Activated T-helper 1 cell treated with anti-CD3 and anti-CD28 coated beads, Interleukin-12 subunit alpha, Interleukin-12 subunit beta, Interleukin-2, Interleukin-4 antibody, amounts not matched to agents 30 ng/mL and 10 ng/mL and 1 ng/mL, durations not matched to agents 14 hours and 24 hours and 36 hours (primary cell): Measurements from ENCODE around the gene SUSD5. TPM values are rescaled to one million over a fixed set of nuclear protein-coding genes. Genes with fewer than 3 reads are reported as not detected.

Source experiments
- DNase-seq: peaks from one replicate; pipeline ENCODE4 v3.0.0; 2021; ENCODE audit warnings: low spot score
- H3K27ac Mint-ChIP-seq: one replicate; pipeline ENCODE4 v1.8.0; 2021; ENCODE audit warnings: mild to moderate bottlenecking, mixed read lengths
- H3K27me3 Mint-ChIP-seq: one replicate; pipeline ENCODE4 v1.8.0; 2022; ENCODE audit warnings: mild to moderate bottlenecking, moderate library complexity, mixed read lengths; ENCODE audit not compliant: insufficient read depth
- H3K36me3 Mint-ChIP-seq: one replicate; pipeline ENCODE4 v1.8.0; 2021; ENCODE audit warnings: low read depth, mixed read lengths
- H3K4me1 Mint-ChIP-seq: one replicate; pipeline ENCODE4 v1.8.0; 2021; ENCODE audit warnings: low read depth, mixed read lengths
- H3K4me3 Mint-ChIP-seq: one replicate; pipeline ENCODE4 v1.8.0; 2021; ENCODE audit warnings: mild to moderate bottlenecking, moderate library complexity, mixed read lengths
- H3K9me3 Mint-ChIP-seq: one replicate; pipeline ENCODE4 v1.8.0; 2021; ENCODE audit warnings: mixed read lengths
- intact Hi-C: fragments of 100-400 bp; cut with micrococcal nuclease; formaldehyde crosslinking; loops from one replicate; pipeline ENCODE4 v1.15.1; 2024
- total RNA-seq: library from RNA; stranded (reverse); gene quantifications from 2 replicates; pipeline ENCODE4 v1.2.3, GENCODE V29; 2022

Gene SUSD5
- total RNA-seq, 1 donor from 2014 or later = not detected

DNA sequence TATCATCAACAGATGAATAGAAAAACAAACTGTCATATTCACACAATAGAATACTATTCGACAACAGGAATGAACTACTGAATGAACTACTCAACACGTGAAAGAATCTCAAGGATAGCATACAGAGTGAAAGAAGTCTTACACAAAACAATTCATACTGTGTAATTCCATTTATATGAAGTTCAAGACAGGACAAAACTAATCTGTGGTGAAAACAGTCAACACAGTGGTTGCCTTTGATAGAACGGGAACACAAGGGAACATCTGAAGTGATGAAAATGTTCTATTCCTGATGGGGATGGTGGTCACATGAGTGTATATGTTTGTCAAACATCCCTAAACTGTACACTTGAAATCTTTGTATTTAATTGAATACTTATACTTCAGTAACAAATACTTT, 2.6 kb upstream of the SUSD5 start:
- no peak overlapping the region for H3K4me3 Mint-ChIP-seq

DNA sequence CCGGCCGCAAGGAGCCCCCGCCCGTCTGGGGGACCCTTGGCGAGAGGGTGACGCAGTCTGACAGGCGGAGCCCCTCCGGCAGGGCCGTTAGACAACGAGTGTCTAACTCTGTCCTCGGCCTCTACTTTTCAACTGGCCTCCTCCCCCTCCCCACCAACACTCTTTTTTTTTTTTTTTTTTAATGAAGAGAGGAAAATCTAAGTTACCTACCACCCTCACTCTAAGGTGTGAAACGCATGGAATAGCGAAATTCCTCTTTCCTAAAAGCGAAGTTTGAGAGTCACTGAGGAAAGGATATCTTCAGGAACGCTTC, 521 bp upstream of the SUSD5 start:
- no peak for DNase-seq
- no peak overlapping the region for H3K4me3 Mint-ChIP-seq

More for the DNA sequence above, 2.6 kb upstream of the SUSD5 start:
- H3K36me3 Mint-ChIP-seq = no peaks in the 10 kb centered on the region
- no peak for DNase-seq
- H3K27ac Mint-ChIP-seq = no peak overlapping the region
- H3K27me3 Mint-ChIP-seq = peaks cover 36% of the 10 kb centered on the region
- intact Hi-C loops = no loop called here
- H3K4me1 Mint-ChIP-seq = peaks cover 8% of the 10 kb centered on the region
- H3K9me3 Mint-ChIP-seq = no peaks in the 10 kb centered on the region

DNA sequence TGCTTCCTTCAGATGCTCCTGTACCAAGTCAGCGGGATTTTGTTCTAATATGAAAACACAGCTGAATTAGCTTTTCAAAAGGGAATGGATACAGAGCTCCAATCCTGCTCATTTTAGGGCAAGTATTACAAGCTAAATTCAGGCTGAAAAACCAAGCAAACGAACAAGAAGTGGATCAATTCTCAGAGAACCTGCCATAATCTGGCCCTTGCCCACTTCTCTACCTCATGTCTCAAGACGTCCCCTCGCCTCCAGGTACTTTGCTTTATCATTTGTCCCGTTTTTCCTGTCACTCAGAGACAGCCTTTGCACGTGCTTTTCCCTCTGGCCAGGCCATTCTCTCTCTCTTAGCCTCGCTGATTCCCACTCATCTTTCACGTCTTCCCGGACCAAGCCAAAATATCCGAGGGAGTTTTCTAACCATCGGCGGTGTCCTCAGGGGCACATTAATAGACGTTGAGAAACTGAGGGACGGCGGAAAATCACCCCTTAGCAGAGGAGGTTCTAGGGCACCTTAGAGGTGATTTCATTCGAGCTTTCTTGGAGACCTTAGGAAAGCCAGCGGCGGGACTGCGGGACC, 654 bp downstream of the SUSD5 start:
- Mint-ChIP-seq H3K27me3 (peaks cover 47% of the 10 kb centered on the region), H3K36me3 (no peaks in the 10 kb centered on the region), H3K9me3 (no peaks in the 10 kb centered on the region), H3K4me3 (no peak overlapping the region), H3K4me1 (peaks cover 8% of the 10 kb centered on the region), H3K27ac (no peak overlapping the region)
- DNase-seq = no peak
- intact Hi-C loops = loop anchor here (2.0 kb wide), 1 partner anchor 401 kb away; the partner anchor contains the start of gene TRIM71

More for the DNA sequence above, 521 bp upstream of the SUSD5 start:
- Mint-ChIP-seq H3K9me3 (no peaks in the 10 kb centered on the region), H3K27me3 (peaks cover 47% of the 10 kb centered on the region), H3K4me1 (peaks cover 8% of the 10 kb centered on the region), H3K27ac (no peak overlapping the region), H3K36me3 (no peaks in the 10 kb centered on the region)
- intact Hi-C loops = loop anchor here (2.0 kb wide), 1 partner anchor 402 kb away; the partner anchor contains the start of gene TRIM71

DNA sequence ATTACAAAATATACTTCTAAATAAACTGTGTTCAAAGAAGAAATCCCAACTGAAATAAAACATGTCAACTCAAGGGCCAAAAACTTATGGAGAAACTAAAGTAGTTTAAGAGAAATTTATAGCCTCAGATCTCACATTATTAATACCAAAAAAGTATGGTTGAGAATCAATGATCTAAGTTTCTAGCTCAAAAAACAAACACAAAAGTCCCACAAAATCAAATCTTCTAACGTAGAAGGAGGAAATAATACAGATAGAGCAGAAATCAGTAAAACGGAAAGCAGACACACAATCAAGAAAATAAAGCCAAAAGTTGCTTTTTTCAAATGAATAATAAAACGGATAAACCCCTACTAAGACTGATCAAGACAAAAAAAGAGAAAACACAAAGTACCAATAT, 2.9 kb downstream of the SUSD5 start:
- Mint-ChIP-seq H3K9me3 (no peaks in the 10 kb centered on the region), H3K4me3 (no peak overlapping the region), H3K27me3 (peaks cover 49% of the 10 kb centered on the region), H3K4me1 (peaks cover 8% of the 10 kb centered on the region), H3K36me3 (no peaks in the 10 kb centered on the region), H3K27ac (no peak overlapping the region)
- intact Hi-C loops = no loop called here
- no peak for DNase-seq

DNA sequence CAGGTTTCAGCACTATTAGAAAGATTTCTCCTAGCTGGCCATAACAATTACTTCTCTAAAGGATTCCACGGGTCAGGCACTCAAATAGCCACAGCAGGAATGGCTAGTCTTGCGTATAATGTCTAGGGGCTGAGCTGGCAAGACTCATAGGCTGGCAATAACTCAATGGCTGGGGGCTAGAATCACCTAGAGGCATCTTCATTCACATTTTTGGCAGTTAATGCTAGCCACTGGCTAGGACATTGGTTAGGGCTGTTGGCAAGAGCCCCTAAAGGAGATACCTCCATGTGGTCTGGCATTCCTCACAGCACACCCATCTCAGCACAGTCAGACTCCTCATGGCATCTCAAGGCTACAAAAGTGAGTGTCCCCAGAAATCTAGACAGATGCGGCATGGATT, 6.2 kb downstream of the SUSD5 start:
- no peaks in the 10 kb centered on the region for H3K36me3 Mint-ChIP-seq
- no peak for DNase-seq
- H3K4me1 Mint-ChIP-seq = no peaks in the 10 kb centered on the region
- no peak overlapping the region for H3K4me3 Mint-ChIP-seq
- peaks cover 41% of the 10 kb centered on the region for H3K27me3 Mint-ChIP-seq
- no peak overlapping the region for H3K27ac Mint-ChIP-seq
- H3K9me3 Mint-ChIP-seq = peaks cover 9% of the 10 kb centered on the region
- intact Hi-C loops = no loop called here

DNA sequence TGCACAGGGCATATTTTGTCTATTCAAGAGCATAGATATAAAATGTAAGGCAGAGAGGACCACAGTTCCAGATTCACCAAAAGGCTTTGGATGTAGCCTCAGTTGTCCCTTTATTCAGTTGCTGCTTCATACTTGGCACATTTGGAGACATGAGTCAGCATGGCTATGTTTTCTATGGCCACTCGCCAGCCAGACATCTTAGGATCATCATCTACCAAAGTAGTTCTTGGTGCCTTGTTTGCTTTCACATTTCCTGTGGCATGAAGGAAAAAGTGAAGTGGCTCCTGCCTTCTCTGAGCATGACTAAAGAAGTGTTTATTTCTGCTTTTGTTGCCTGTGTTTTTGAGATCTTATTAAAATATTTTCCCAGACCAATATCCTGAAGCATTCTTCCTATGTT, 7.2 kb downstream of the SUSD5 start:
- DNase-seq = no peak
- intact Hi-C loops = no loop called here
- Mint-ChIP-seq H3K36me3 (no peaks in the 10 kb centered on the region), H3K4me3 (no peak overlapping the region), H3K4me1 (no peaks in the 10 kb centered on the region), H3K27me3 (peaks cover 36% of the 10 kb centered on the region), H3K27ac (no peak overlapping the region), H3K9me3 (peaks cover 9% of the 10 kb centered on the region)

DNA sequence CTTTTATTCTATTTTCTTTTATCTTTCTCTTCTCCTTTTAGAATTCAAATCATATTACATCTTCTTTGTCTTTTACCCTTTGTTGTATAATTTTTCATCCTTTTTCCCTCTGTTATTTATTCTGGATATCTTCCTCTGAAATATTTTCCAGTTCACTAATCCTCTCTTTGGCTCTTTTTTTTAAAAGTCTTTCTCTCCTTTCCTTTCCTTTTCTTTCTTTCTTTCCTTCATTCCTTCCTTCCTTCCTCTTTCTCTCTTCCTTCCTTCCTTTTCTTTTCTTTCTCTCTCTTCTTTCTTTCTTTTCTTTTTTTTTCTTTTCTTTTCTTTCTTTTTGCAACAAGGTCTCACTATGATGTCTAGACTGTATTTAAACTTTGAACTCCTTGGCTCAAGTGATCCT, 9.3 kb downstream of the SUSD5 start:
- Mint-ChIP-seq H3K27me3 (peaks cover 23% of the 10 kb centered on the region), H3K36me3 (no peaks in the 10 kb centered on the region), H3K9me3 (peaks cover 9% of the 10 kb centered on the region), H3K4me1 (no peaks in the 10 kb centered on the region), H3K27ac (no peak overlapping the region), H3K4me3 (no peak overlapping the region)
- intact Hi-C loops = no loop called here
- DNase-seq = no peak

DNA sequence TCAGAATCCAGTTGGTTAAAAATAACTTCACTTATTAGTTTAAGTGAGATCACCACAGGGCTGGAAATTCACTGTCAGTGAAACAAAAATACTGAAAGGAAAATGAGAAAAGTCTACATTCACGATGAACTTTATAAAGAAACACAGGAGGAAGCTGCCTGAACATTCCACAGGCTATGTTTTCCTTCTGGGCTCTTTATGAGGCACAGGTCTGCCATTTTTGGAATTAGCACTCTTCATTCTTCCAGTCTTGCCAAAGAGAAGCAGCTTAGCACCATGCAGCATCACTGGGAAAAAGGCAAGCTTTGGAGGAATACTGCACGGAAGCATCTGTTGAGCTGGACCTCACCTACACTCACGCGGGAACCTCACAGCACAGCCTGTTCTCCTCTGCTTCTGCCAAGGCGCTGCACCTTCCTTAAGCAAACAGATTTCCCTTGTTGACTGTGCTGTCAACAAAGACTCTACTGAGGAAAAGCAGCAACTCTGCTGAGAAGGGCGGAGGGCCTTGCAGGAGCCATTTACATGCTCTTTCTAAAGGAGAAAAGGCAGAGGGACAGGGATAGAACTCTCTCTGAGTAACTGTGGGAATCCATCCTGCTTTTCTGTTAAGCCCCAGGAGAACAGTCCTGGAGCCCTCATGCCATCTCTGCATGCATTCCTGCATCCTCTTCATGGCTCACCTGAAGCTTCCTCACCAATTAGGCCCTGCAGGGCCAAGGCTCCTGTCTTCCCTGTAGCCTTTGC, 15.7 kb downstream of the SUSD5 start:
- no peak overlapping the region for H3K27ac Mint-ChIP-seq
- H3K9me3 Mint-ChIP-seq = no peaks in the 10 kb centered on the region
- no peaks in the 10 kb centered on the region for H3K36me3 Mint-ChIP-seq
- no peak for DNase-seq
- peaks cover 13% of the 10 kb centered on the region for H3K27me3 Mint-ChIP-seq
- H3K4me1 Mint-ChIP-seq = no peaks in the 10 kb centered on the region
- intact Hi-C loops = no loop called here
- H3K4me3 Mint-ChIP-seq = no peak overlapping the region

DNA sequence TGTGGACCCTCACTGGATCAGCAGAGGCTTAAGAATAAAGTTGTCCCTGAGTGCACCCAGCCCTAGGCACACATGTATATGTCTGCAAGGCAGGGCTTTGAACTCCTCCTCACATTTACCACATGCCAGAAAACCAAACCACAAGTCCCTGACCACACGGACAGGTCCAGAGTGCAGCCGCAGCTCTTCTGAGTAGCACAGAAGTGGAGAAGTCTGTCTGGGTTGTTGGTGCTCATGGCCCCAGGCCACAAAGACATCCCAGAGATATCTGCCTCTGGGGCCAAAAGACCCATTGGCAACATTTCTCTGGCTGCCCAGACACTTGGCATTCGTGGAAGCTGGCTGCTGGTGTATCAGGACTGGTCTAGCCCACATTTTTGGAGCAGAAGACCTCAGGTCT, 17.4 kb downstream of the SUSD5 start:
- no peak for DNase-seq
- intact Hi-C loops = no loop called here
- H3K4me1 Mint-ChIP-seq = no peaks in the 10 kb centered on the region
- no peaks in the 10 kb centered on the region for H3K36me3 Mint-ChIP-seq
- peaks cover 3% of the 10 kb centered on the region for H3K27me3 Mint-ChIP-seq
- no peaks in the 10 kb centered on the region for H3K9me3 Mint-ChIP-seq
- H3K4me3 Mint-ChIP-seq = no peak overlapping the region
- H3K27ac Mint-ChIP-seq = no peak overlapping the region

DNA sequence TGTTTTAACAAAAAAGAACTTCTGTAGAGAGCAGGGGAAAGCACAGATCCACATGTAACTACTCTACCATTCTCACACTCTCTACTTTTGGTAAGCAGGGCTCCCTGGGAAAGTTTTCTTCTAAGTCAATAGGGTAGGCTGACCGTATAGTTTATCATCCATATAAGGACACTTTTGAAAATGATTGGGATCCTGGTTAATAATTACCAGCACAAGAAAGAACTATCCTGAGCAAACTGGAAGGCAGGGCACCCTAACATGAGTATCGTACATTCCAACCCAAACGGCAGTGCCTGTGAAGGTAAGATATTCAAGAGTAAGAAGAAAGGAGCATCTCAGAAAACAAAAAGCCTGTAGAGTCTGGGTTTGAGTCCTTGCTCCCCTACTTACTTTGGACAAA, 22.1 kb downstream of the SUSD5 start:
- DNase-seq = no peak
- Mint-ChIP-seq H3K4me1 (no peaks in the 10 kb centered on the region), H3K36me3 (no peaks in the 10 kb centered on the region), H3K27me3 (peaks cover 6% of the 10 kb centered on the region), H3K9me3 (no peaks in the 10 kb centered on the region), H3K4me3 (no peak overlapping the region), H3K27ac (no peak overlapping the region)
- intact Hi-C loops = no loop called here

DNA sequence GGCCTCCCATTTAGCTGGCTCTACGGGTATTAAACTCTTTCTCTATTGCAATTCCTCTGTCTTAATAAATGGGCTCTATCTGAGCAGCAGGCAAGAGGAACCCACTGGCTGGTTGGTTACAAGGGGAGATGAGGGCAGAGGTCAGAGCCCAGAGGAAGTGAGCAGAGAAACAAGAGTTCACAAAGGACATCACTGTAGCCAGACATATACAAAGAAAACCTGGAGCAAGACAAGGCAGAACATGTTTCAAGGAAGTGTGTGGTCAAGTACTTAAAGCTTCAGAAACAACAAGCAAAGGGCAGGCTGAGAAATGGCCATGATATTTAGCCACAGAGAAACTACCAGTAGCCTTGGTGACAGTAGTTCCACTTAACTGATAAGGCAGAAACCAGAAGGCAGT, 24.3 kb downstream of the SUSD5 start:
- no peaks in the 10 kb centered on the region for H3K4me1 Mint-ChIP-seq
- peaks cover 6% of the 10 kb centered on the region for H3K27me3 Mint-ChIP-seq
- H3K9me3 Mint-ChIP-seq = no peaks in the 10 kb centered on the region
- intact Hi-C loops = no loop called here
- no peak for DNase-seq
- H3K4me3 Mint-ChIP-seq = no peak overlapping the region
- H3K36me3 Mint-ChIP-seq = no peaks in the 10 kb centered on the region
- H3K27ac Mint-ChIP-seq = no peak overlapping the region

DNA sequence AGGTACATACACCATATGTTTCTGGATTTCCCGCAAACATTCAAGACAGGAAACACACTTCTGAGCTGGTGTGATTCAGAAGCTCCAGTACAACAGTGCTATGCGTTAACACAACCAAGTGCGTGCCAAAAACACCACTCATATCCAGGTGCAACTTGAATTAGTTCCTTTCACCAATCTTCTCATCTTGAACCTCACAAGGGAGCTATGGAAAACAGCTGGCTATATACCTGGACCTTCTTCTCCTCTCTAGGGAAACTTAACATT, 31.3 kb downstream of the SUSD5 start:
- intact Hi-C loops = no loop called here
- no peaks in the 10 kb centered on the region for H3K4me1 Mint-ChIP-seq
- no peak overlapping the region for H3K4me3 Mint-ChIP-seq
- no peaks in the 10 kb centered on the region for H3K36me3 Mint-ChIP-seq
- peaks cover 1% of the 10 kb centered on the region for H3K27me3 Mint-ChIP-seq
- no peak overlapping the region for H3K27ac Mint-ChIP-seq
- H3K9me3 Mint-ChIP-seq = no peaks in the 10 kb centered on the region
- DNase-seq = no peak

DNA sequence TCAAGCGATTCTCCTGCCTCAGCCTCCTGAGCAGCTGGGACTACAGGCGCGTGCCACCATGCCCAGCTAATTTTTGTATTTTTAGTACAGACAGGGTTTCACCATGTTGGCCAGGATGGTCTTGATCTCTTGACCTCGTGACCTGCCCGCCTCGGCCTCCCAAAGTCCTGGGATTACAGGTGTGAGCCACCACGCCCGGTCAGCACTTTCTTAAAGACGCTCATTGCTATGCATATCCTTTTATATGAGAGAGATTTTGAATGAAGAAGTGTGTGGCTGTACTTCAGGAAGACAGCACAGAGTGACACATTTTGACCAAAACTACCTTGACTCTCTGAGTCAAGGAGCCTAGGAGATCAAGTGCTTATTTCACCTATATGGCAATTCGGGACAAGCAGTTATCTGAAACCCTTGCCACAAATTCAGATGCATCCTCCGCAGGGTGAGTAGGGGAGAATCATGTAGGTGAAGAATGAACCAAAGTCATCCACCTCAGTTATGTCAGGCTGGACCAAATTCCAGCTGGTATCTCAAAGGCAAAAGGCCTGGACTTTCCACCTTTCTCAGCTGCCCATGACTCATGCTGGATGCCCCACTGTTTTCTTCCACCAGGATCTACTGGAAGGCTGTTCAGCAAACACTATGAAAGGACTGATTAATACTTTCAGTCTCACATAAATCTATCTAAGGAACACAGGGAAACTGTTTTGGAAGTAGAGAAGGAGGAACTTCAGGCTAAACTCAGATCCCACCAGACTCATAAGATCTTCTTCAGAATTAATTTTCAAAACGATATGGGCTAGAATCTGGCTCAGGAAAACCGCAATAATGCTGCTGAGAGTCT, 31.9 kb downstream of the SUSD5 start:
- H3K4me1 Mint-ChIP-seq = no peaks in the 10 kb centered on the region
- no peaks in the 10 kb centered on the region for H3K9me3 Mint-ChIP-seq
- no peak overlapping the region for H3K27ac Mint-ChIP-seq
- DNase-seq = no peak
- H3K27me3 Mint-ChIP-seq = peaks cover 1% of the 10 kb centered on the region
- no peak overlapping the region for H3K4me3 Mint-ChIP-seq
- intact Hi-C loops = no loop called here
- H3K36me3 Mint-ChIP-seq = no peaks in the 10 kb centered on the region
